ENCODE measurements around the gene UGT1A1. TPM values are rescaled to one million over a fixed set of nuclear protein-coding genes. Genes with fewer than 3 reads are reported as not detected.
"Not testable (repeated sequence)": the region's sequence is repeated elsewhere in the genome, so short reads cannot be mapped to it uniquely, and the experiment has no call there.

The UGT1A1 gene
- total RNA-seq, 1 experiment from 2014 or later, result not detected

- no peak within 1 kb of the TSS for H3K27ac ChIP-seq (ENCODE audit: low read depth, low read length)
- no peak for DNase-seq (ENCODE audit: low read depth, low spot score)
- H3K36me3 ChIP-seq (ENCODE audit: control insufficient read depth in 1 of 2, insufficient read depth in 2 of 2, low read length in 2 of 2), result no peaks in the 10 kb centered on the region
- H3K4me1 ChIP-seq (ENCODE audit: control insufficient read depth in 1 of 2, insufficient read depth in 2 of 2, low read length in 2 of 2), result no peaks in the 10 kb centered on the region
- TF ChIP-seq POLR2AphosphoS5 (IDR thresholded peaks at IDR 0.05; ENCODE audit: low read depth, low read length) (no peak), YY1 (IDR thresholded peaks at IDR 0.05; ENCODE audit: extremely low read depth, insufficient replicate concordance, low read depth, low read length) (no peak), ZNF274 (IDR thresholded peaks at IDR 0.05; ENCODE audit: low read depth, low read length) (no peak), RAD21 (IDR thresholded peaks at IDR 0.05; ENCODE audit: low read depth) (no peak), ATF3 (IDR thresholded peaks at IDR 0.05) (no peak), SRF (IDR thresholded peaks at IDR 0.05; ENCODE audit: low read depth) (no peak)
- TF ChIP-seq, protein P1, sequence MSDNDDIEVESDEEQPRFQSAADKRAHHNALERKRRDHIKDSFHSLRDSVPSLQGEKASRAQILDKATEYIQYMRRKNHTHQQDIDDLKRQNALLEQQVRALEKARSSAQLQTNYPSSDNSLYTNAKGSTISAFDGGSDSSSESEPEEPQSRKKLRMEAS (IDR thresholded peaks at IDR 0.05), result no peak
- TF ChIP-seq, protein P2, sequence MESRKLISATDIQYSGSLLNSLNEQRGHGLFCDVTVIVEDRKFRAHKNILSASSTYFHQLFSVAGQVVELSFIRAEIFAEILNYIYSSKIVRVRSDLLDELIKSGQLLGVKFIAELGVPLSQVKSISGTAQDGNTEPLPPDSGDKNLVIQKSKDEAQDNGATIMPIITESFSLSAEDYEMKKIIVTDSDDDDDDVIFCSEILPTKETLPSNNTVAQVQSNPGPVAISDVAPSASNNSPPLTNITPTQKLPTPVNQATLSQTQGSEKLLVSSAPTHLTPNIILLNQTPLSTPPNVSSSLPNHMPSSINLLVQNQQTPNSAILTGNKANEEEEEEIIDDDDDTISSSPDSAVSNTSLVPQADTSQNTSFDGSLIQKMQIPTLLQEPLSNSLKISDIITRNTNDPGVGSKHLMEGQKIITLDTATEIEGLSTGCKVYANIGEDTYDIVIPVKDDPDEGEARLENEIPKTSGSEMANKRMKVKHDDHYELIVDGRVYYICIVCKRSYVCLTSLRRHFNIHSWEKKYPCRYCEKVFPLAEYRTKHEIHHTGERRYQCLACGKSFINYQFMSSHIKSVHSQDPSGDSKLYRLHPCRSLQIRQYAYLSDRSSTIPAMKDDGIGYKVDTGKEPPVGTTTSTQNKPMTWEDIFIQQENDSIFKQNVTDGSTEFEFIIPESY (IDR thresholded peaks at IDR 0.05; ENCODE audit: extremely low read depth, insufficient replicate concordance, low read length), result no peak
- no peak within 1 kb of the TSS for H3K9ac ChIP-seq (ENCODE audit: low read length)
- no peaks in the 10 kb centered on the region for H3K27me3 ChIP-seq (ENCODE audit: insufficient read depth, low read length)
- no peaks in the 10 kb centered on the region for H3K9me2 ChIP-seq (ENCODE audit: insufficient read depth)
- CTCF ChIA-PET, result interaction anchor here (0.9 kb wide), 1 partner anchor 17 kb away, joined by 3 read pairs; no protein-coding TSS in a partner anchor
- ATAC-seq, result no peak
- H3K79me2 ChIP-seq (ENCODE audit: insufficient read depth, low read length), result no peaks in the 10 kb centered on the region
- no peaks in the 10 kb centered on the region for H3K9me3 ChIP-seq (ENCODE audit: control insufficient read depth in 1 of 2, insufficient read depth in 1 of 2, low read depth in 1 of 2, low read length in 2 of 2)
- no peak within 1 kb of the TSS for H3K4me2 ChIP-seq (ENCODE audit: low read length)
- intact Hi-C loops (cut with micrococcal nuclease), result no loop called here
- no peak within 1 kb of the TSS for H3K4me3 ChIP-seq (replicated peaks in 1 of 2; ENCODE audit: low read depth in 1 of 2, low read length in 2 of 2)
- no TSS peak for BruUV-seq (replicated peaks)
- no peaks in the 10 kb centered on the region for H4K20me1 ChIP-seq (ENCODE audit: insufficient read depth)
- no peak within 1 kb of the TSS for H2AFZ ChIP-seq (ENCODE audit: low read depth, low read length, poor library complexity, severe bottlenecking)
- POLR2A ChIA-PET, result no interaction called here
- RAD21 ChIA-PET (ENCODE audit: low non-redundant PET in 1 of 2, low total read pairs in 2 of 2, uncharacterized antibody in 2 of 2, unreplicated experiment in 2 of 2), result no interaction called here
Measured at GRCh38 chr2:233728723-233729301, 31.3 kb upstream of the UGT1A1 start, which contains the start of gene UGT1A3. TSS of gene UGT1A3 (plus strand) at chr2:233729042. CDS start at chr2:233729127, 85 bp downstream.

GRCh38 chr2:233736868-233737653 lies 23.0 kb upstream of the UGT1A1 start:
- H2AFZ ChIP-seq (ENCODE audit: low read depth, low read length, poor library complexity, severe bottlenecking); ATAC-seq; CTCF ChIA-PET; intact Hi-C loops (cut with micrococcal nuclease); H3K4me3 ChIP-seq (replicated peaks in 1 of 2; ENCODE audit: low read depth in 1 of 2, low read length in 2 of 2); RAD21 ChIA-PET (ENCODE audit: low non-redundant PET in 1 of 2, low total read pairs in 2 of 2, uncharacterized antibody in 2 of 2, unreplicated experiment in 2 of 2); H4K20me1 ChIP-seq (ENCODE audit: insufficient read depth); H3K4me2 ChIP-seq (ENCODE audit: low read length); BruUV-seq (replicated peaks); H3K9ac ChIP-seq (ENCODE audit: low read length); POLR2A ChIA-PET; H3K27me3 ChIP-seq (ENCODE audit: insufficient read depth, low read length); H3K36me3 ChIP-seq (ENCODE audit: control insufficient read depth in 1 of 2, insufficient read depth in 2 of 2, low read length in 2 of 2); H3K4me1 ChIP-seq (ENCODE audit: control insufficient read depth in 1 of 2, insufficient read depth in 2 of 2, low read length in 2 of 2); H3K9me2 ChIP-seq (ENCODE audit: insufficient read depth); H3K79me2 ChIP-seq (ENCODE audit: insufficient read depth, low read length); H3K9me3 ChIP-seq (ENCODE audit: control insufficient read depth in 1 of 2, insufficient read depth in 1 of 2, low read depth in 1 of 2, low read length in 2 of 2); H3K27ac ChIP-seq (ENCODE audit: low read depth, low read length); DNase-seq (ENCODE audit: low read depth, low spot score): not testable (repeated sequence)
